HEK293 (cell line): ENCODE measurements around the gene LARP1.
A peak's percentile ranks its signal among the peaks of the same experiment; 100 is the strongest.

ENCODE experiments used
- CTCF ChIA-PET: fragments of 350-600 bp; formaldehyde crosslinking; extraction: SDS; loops from one replicate; lab custom pipeline; 2021; ENCODE audit warnings: antibody characterized with exemption; lab: Yijun Ruan, JAX
- POLR2A ChIA-PET: fragments of 300-600 bp; formaldehyde crosslinking; extraction: SDS; loops from one replicate; lab custom pipeline; 2020; ENCODE audit warnings: antibody characterized with exemption, inconsistent platforms; lab: Yijun Ruan, JAX
- H3K27ac ChIP-seq: fragments of 200-500 bp; sonication (Bioruptor generic); 2 replicates; pipeline ENCODE4 v1.5.1; 2014; ENCODE audit warnings: low read depth, low read length, control low read depth, inconsistent platforms; ENCODE audit errors: extremely low read depth
- H3K36me3 ChIP-seq, 2 experiments: fragments of 200-500 bp in 1 of 2; sonication (Bioruptor generic) in 1 of 2; 1 replicate in 1 of 2; 2 replicates in 1 of 2; pipeline ENCODE4 v1.5.1; 2014 to 2017; ENCODE audit warnings: inconsistent platforms in 2 of 2, low read length in 2 of 2; ENCODE audit not compliant: control insufficient read depth in 2 of 2, insufficient read depth in 1 of 2
- H3K4me1 ChIP-seq: fragments of 200-500 bp; sonication (Bioruptor generic); 2 replicates; pipeline ENCODE4 v1.5.1; 2014; ENCODE audit warnings: mild to moderate bottlenecking, low read length, inconsistent platforms; ENCODE audit not compliant: control insufficient read depth, insufficient read depth
- H3K4me3 ChIP-seq: 2 replicates; pipeline ENCODE4 v1.5.1; 2011; ENCODE audit warnings: low read depth, mild to moderate bottlenecking, control low read depth, low read length, moderate library complexity
- H3K9me3 ChIP-seq: fragments of 200-500 bp; sonication (Bioruptor generic); 2 replicates; pipeline ENCODE4 v1.5.1; 2014; ENCODE audit warnings: low read depth, low read length, inconsistent platforms; ENCODE audit not compliant: control insufficient read depth, insufficient read depth
- HIC1 ChIP-seq: fragments of 450-650 bp; formaldehyde crosslinking; IDR thresholded peaks from 2 replicates; pipeline ENCODE4 v1.5.1; 2016; ENCODE audit warnings: missing biosample characterization, missing genetic modification characterization
- KLF17 ChIP-seq: fragments of 450-650 bp; formaldehyde crosslinking; IDR thresholded peaks from 2 replicates; pipeline ENCODE4 v1.5.1; 2016; ENCODE audit warnings: missing biosample characterization, missing genetic modification characterization
- RBAK ChIP-seq: fragments of 450-650 bp; formaldehyde crosslinking; IDR thresholded peaks from 2 replicates; pipeline ENCODE4 v1.5.1; 2016; ENCODE audit warnings: missing biosample characterization, missing genetic modification characterization
- REST ChIP-seq: fragments of 450-650 bp; formaldehyde crosslinking; IDR thresholded peaks from 2 replicates; pipeline ENCODE4 v1.5.1; 2016; ENCODE audit warnings: missing biosample characterization, missing genetic modification characterization
- SCRT1 ChIP-seq: fragments of 450-650 bp; formaldehyde crosslinking; IDR thresholded peaks from 2 replicates; pipeline ENCODE4 v1.5.1; 2016; ENCODE audit warnings: missing biosample characterization, missing genetic modification characterization, borderline replicate concordance
- SP2 ChIP-seq: fragments of 450-650 bp; formaldehyde crosslinking; IDR thresholded peaks from 2 replicates; pipeline ENCODE4 v1.5.1; 2016; ENCODE audit warnings: missing biosample characterization, missing genetic modification characterization
- YY2 ChIP-seq: fragments of 450-650 bp; formaldehyde crosslinking; IDR thresholded peaks from 2 replicates; pipeline ENCODE4 v1.5.1; 2016; ENCODE audit warnings: missing biosample characterization, missing genetic modification characterization
- ZBTB20 ChIP-seq: fragments of 450-650 bp; formaldehyde crosslinking; IDR thresholded peaks from 2 replicates; pipeline ENCODE4 v1.5.1; 2016; ENCODE audit warnings: missing biosample characterization, missing genetic modification characterization
- ZBTB6 ChIP-seq: fragments of 450-650 bp; formaldehyde crosslinking; IDR thresholded peaks from 2 replicates; pipeline ENCODE4 v1.5.1; 2017; ENCODE audit warnings: missing biosample characterization, missing genetic modification characterization
- ZFP3 ChIP-seq: fragments of 450-650 bp; formaldehyde crosslinking; IDR thresholded peaks from 2 replicates; pipeline ENCODE4 v1.5.1; 2016; ENCODE audit warnings: low read depth, missing biosample characterization, missing genetic modification characterization
- ZFP69B ChIP-seq: fragments of 450-650 bp; formaldehyde crosslinking; IDR thresholded peaks from 2 replicates; pipeline ENCODE4 v1.5.1; 2016; ENCODE audit warnings: missing biosample characterization, missing genetic modification characterization
- ZIC2 ChIP-seq: fragments of 450-650 bp; formaldehyde crosslinking; IDR thresholded peaks from 2 replicates; pipeline ENCODE4 v1.5.1; 2016; ENCODE audit warnings: missing biosample characterization, missing genetic modification characterization
- ZNF121 ChIP-seq: fragments of 450-650 bp; formaldehyde crosslinking; IDR thresholded peaks from 2 replicates; pipeline ENCODE4 v1.5.1; 2016; ENCODE audit warnings: missing biosample characterization, missing genetic modification characterization
- ZNF155 ChIP-seq: fragments of 450-650 bp; formaldehyde crosslinking; IDR thresholded peaks from 2 replicates; pipeline ENCODE4 v1.5.1; 2016; ENCODE audit warnings: missing biosample characterization, missing genetic modification characterization
- ZNF16 ChIP-seq: fragments of 450-650 bp; formaldehyde crosslinking; IDR thresholded peaks from 2 replicates; pipeline ENCODE4 v1.5.1; 2016; ENCODE audit warnings: low read depth, missing biosample characterization, missing genetic modification characterization
- ZNF211 ChIP-seq: fragments of 450-650 bp; formaldehyde crosslinking; IDR thresholded peaks from 2 replicates; pipeline ENCODE4 v1.5.1; 2016; ENCODE audit warnings: low read depth, missing biosample characterization, missing genetic modification characterization
- ZNF292 ChIP-seq: fragments of 450-650 bp; formaldehyde crosslinking; IDR thresholded peaks from 2 replicates; pipeline ENCODE4 v1.5.1; 2016; ENCODE audit warnings: low read depth, missing biosample characterization, missing genetic modification characterization, borderline replicate concordance
- ZNF449 ChIP-seq: fragments of 450-650 bp; formaldehyde crosslinking; IDR thresholded peaks from 2 replicates; pipeline ENCODE4 v1.5.1; 2017; ENCODE audit warnings: missing biosample characterization, mild to moderate bottlenecking, missing genetic modification characterization, moderate library complexity
- ZNF549 ChIP-seq: fragments of 450-650 bp; IDR thresholded peaks from 2 replicates; pipeline ENCODE4 v1.5.1; 2018; ENCODE audit warnings: missing biosample characterization, missing genetic modification characterization, mild to moderate bottlenecking, inconsistent platforms, moderate library complexity
- ZNF629 ChIP-seq: fragments of 450-650 bp; formaldehyde crosslinking; IDR thresholded peaks from 2 replicates; pipeline ENCODE4 v1.5.1; 2017; ENCODE audit warnings: missing biosample characterization, missing genetic modification characterization
- ZNF747 ChIP-seq: fragments of 450-650 bp; formaldehyde crosslinking; IDR thresholded peaks from 2 replicates; pipeline ENCODE4 v1.5.1; 2016; ENCODE audit warnings: missing biosample characterization, missing genetic modification characterization
- ZNF843 ChIP-seq: fragments of 450-650 bp; formaldehyde crosslinking; IDR thresholded peaks from 2 replicates; pipeline ENCODE4 v1.5.1; 2016; ENCODE audit warnings: missing biosample characterization, missing genetic modification characterization

Gene LARP1

GRCh38 chr5:154757814-154758406 lies 2.7 kb downstream of the LARP1 start (continued):
- no peak for TF ChIP-seq REST
- no peak for TF ChIP-seq SP2 (tag by site-specific recombination)
- peak; percentile 59 for TF ChIP-seq ZNF629
- peak; percentile 36; the same call in 1 of the 2 replicates for TF ChIP-seq ZFP69B (tag by site-specific recombination)
- no peak for TF ChIP-seq ZNF211
- TF ChIP-seq ZNF292 (tag by site-specific recombination), result no peak
- TF ChIP-seq ZBTB20 (tag by site-specific recombination), result no peak
- TF ChIP-seq ZNF16, result no peak
- no peak for TF ChIP-seq ZBTB6 (tag by site-specific recombination)
- TF ChIP-seq HIC1 (tag by site-specific recombination), result peak; percentile 19; the same call in 1 of the 2 replicates
- no peak for TF ChIP-seq ZFP3 (tag by site-specific recombination)
- TF ChIP-seq RBAK (tag by site-specific recombination), result no peak
- TF ChIP-seq ZNF449 (tag by site-specific recombination), result no peak
- TF ChIP-seq ZNF747 (tag by site-specific recombination), result no peak

- peaks cover 42% of the 10 kb centered on the region for H3K4me1 ChIP-seq
- TF ChIP-seq ZNF843 (tag by site-specific recombination), result no peak
- TF ChIP-seq ZNF121, result no peak
- no peak for TF ChIP-seq ZNF549
- no peak for TF ChIP-seq ZNF155 (tag by site-specific recombination)
- no peak for TF ChIP-seq SCRT1 (tag by site-specific recombination)
- TF ChIP-seq YY2, result no peak
- no peak for TF ChIP-seq ZIC2 (tag by site-specific recombination)
- no peak for TF ChIP-seq ZFP3 (tag by site-specific recombination)
- no peak for TF ChIP-seq KLF17 (tag by site-specific recombination)
- TF ChIP-seq, all 188 proteins: peak for 0
- H3K4me3 ChIP-seq, result peak overlapping the region; percentile 29; the same call in 1 of the 2 replicates
- ChIA-PET CTCF (interaction anchor here (0.7 kb wide), 1 partner anchor 106 kb away, joined by 3 read pairs; no protein-coding TSS in a partner anchor), POLR2A (interaction anchor here (1.2 to 1.3 kb wide), 2 partner anchors 9 to 179 kb away, joined by 4 read pairs; partner anchors contain the start of gene GEMIN5)
- H3K36me3 ChIP-seq, result no peaks in the 10 kb centered on the region; a peak in 1 of 3 replicates
- H3K9me3 ChIP-seq, result no peaks in the 10 kb centered on the region
- peak overlapping the region; percentile 24; the same call in 1 of the 2 replicates for H3K27ac ChIP-seq
Observed at GRCh38 chr5:154758493-154758892, 3.3 kb downstream of the LARP1 start.
